GM10248 (cell line): ENCODE results near the gene NPAS2.

Experiments
- CTCF ChIA-PET: fragments of 300-600 bp; sonication (Branson Sonifier 250); formaldehyde crosslinking; extraction: SDS; loops from one replicate; lab custom pipeline; 2021; ENCODE audit warnings: antibody characterized with exemption; lab: Yijun Ruan, JAX
- POLR2A ChIA-PET: fragments of 350-650 bp; sonication (Branson Sonifier 250); formaldehyde crosslinking; extraction: SDS; loops from one replicate; lab custom pipeline; 2020; ENCODE audit warnings: antibody characterized with exemption; lab: Yijun Ruan, JAX
- DNase-seq: peaks from one replicate; pipeline ENCODE4 v3.0.0; 2012; ENCODE audit errors: extremely low spot score
- CTCF ChIP-seq: IDR thresholded peaks from 2 replicates; pipeline ENCODE4 v1.5.1; 2012; ENCODE audit warnings: mild to moderate bottlenecking, low read depth; ENCODE audit errors: extremely low read depth, missing control alignments, control extremely low read depth

Gene NPAS2

GRCh38 chr2:100995309-100996075 lies 175.6 kb downstream of the NPAS2 start:
- ChIA-PET POLR2A (interaction anchor here (0.7 kb wide), 1 partner anchor 11 kb away, joined by 3 read pairs; no protein-coding TSS in a partner anchor), CTCF (no interaction called here)
- TF ChIP-seq CTCF = no peak
- no peak for DNase-seq

GRCh38 chr2:100997509-100998234 lies 177.7 kb downstream of the NPAS2 start:
- ChIA-PET POLR2A (no interaction called here), CTCF (interaction anchor here (1.3 kb wide), 1 partner anchor 11 kb away, joined by 3 read pairs; no protein-coding TSS in a partner anchor)
- DNase-seq = no peak
- TF ChIP-seq CTCF = no peak

- CTCF ChIA-PET = interaction anchor here (1.3 kb wide), 1 partner anchor 11 kb away, joined by 3 read pairs; no protein-coding TSS in a partner anchor
Measured at GRCh38 chr2:100998235-100998573, 178.3 kb downstream of the NPAS2 start.

GRCh38 chr2:100999995-101000394 lies 180.1 kb downstream of the NPAS2 start:
- POLR2A ChIA-PET = no interaction called here
- TF ChIP-seq CTCF = no peak
- CTCF ChIA-PET = interaction anchor here (1.4 to 1.6 kb wide), 2 partner anchors 13 kb away, joined by 3 to 5 read pairs; no protein-coding TSS in a partner anchor
- DNase-seq = no peak

More at GRCh38 chr2:100998235-100998573, 178.3 kb downstream of the NPAS2 start:
- no peak for DNase-seq
- POLR2A ChIA-PET = no interaction called here
- no peak for TF ChIP-seq CTCF

- TF ChIP-seq CTCF = no peak
- CTCF ChIA-PET = interaction anchor here (0.6 to 2.8 kb wide), 6 partner anchors 11 to 148 kb away, joined by 3 to 13 read pairs (median 3); no protein-coding TSS in a partner anchor
- DNase-seq = peak; percentile 99
- POLR2A ChIA-PET = interaction anchor here (0.6 to 2.8 kb wide), 11 partner anchors 10 to 1585 kb away, joined by 3 to 20 read pairs (median 3); partner anchors contain the start of genes PDCL3 and TBC1D8
Measured at GRCh38 chr2:101001691-101002561, 182.0 kb downstream of the NPAS2 start, which contains the start of gene RPL31. Gene RPL31 (plus strand): TSS chr2:101002289. CDS start chr2:101002702, 413 bp downstream.
